Measurements from ENCODE around the gene MSH3.
"Not testable (repeated sequence)": the region's sequence is repeated elsewhere in the genome, so short reads cannot be mapped to it uniquely, and the experiment has no call there.

MSH3 gene

GRCh38 chr5:80659106-80659505 lies 4.7 kb downstream of the MSH3 start:
- DNase-seq: peak; percentile 50

DNA sequence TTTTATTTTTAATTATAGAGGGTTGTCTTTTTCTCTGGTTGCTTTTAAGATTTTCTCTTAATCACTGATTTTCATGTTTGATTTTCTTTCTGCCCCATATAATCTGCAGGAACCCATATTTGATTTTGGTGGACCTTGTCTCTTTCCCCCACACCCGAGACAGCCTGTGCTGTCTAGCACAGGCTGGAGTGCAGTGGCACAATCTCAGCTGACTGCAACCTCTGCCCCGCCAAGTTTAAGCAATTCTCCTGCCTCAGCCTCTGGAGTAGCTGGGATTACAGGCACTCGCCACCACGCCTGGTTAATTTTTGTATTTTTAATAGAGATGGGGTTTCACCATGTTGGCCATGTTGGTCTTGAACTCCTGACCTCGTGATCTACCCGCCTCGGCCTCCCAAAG lies 6.2 kb downstream of the MSH3 start:
- DNase-seq: not testable (repeated sequence)

GRCh38 chr5:80662108-80662507 lies 7.7 kb downstream of the MSH3 start:
- DNase-seq: no peak

DNA sequence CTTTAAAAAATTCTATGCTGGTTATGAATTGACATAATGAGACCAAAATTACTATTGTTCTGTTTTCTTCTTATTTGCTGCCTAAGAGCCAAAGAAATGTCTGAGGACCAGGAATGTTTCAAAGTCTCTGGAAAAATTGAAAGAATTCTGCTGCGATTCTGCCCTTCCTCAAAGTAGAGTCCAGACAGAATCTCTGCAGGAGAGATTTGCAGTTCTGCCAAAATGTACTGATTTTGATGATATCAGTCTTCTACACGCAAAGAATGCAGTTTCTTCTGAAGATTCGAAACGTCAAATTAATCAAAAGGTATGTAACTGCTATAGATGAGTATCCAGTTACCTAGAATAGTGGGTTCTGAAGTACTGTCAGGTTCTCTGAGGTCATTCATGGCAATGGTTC lies 10.6 kb downstream of the MSH3 start:
- no peak for DNase-seq

- DNase-seq: no peak
Measured at GRCh38 chr5:80667384-80667783, 12.9 kb downstream of the MSH3 start.

GRCh38 chr5:80668016-80668969 lies 13.8 kb downstream of the MSH3 start:
- DNase-seq: no peak

DNA sequence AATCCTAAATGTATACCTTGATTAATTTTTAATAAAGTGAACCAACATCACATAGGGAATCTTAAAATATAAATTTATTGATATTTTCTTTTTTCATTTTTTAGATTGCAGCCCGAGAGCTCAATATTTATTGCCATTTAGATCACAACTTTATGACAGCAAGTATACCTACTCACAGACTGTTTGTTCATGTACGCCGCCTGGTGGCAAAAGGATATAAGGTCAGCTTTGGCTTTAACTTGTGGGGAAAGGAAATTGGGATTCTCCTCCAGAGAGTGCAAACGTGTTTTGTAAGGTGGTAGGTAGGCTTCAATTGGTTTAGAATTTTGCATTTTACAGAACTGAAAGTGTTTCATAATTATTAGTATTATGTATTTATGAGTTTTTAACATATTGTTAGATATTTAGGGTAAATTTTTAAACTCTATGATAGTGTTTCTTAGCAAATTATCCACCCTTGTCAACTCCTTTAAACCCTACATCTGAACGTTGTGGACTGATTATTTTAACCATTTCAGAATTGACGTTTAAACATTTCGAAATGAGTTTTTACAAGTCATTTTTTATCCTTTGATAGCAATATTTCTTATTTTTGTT lies 17.8 kb downstream of the MSH3 start:
- peak; percentile 67 for DNase-seq

- DNase-seq: no peak
Measured at GRCh38 chr5:80676706-80677105, 22.3 kb downstream of the MSH3 start.

GRCh38 chr5:80686757-80687156 lies 32.3 kb downstream of the MSH3 start:
- DNase-seq: peak; percentile 6

GRCh38 chr5:80688648-80689420 lies 34.4 kb downstream of the MSH3 start:
- no peak for DNase-seq

- DNase-seq: no peak
Measured at GRCh38 chr5:80689627-80690026, 35.2 kb downstream of the MSH3 start.

DNA sequence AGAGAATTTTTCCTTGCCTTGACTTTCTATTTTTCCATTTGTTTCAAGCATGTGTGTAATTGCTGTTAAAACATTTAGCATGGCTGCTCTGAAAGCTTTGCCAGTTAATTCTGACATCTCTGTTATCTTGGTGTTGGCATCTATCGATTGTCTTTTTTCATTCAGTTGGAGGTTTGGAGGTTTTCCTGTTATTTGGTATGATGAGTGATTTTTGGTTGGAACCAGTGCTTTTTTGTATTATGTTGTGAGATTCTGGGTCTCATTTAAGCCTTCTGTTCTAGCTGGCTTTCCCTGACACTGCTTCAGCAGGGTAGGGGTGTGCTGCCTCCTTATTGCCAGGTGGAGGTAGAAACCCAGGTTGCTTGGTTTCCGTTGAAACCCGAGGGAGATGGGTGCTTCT lies 41.2 kb downstream of the MSH3 start:
- no peak for DNase-seq

DNA sequence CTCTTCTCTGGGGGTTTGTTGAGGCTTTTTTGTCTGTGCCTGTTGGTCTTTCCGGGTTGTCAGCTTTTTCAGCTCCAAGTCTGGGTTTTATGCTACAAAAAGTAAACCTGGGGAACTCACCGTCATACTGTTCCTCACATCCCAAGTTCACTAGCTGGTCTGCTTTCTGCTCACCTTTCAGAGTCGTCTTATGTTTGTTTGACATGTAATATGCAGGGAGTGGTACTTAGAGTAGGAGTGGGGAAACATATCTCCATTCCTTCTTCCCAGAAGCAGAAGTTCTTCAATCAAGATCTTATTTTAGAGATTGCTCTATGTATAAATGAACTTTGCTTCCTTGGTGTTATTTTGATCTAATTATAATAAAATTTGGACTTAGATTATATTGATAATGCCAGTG lies 42.0 kb downstream of the MSH3 start:
- DNase-seq: no peak

GRCh38 chr5:80697100-80697499 lies 42.6 kb downstream of the MSH3 start:
- no peak for DNase-seq

DNA sequence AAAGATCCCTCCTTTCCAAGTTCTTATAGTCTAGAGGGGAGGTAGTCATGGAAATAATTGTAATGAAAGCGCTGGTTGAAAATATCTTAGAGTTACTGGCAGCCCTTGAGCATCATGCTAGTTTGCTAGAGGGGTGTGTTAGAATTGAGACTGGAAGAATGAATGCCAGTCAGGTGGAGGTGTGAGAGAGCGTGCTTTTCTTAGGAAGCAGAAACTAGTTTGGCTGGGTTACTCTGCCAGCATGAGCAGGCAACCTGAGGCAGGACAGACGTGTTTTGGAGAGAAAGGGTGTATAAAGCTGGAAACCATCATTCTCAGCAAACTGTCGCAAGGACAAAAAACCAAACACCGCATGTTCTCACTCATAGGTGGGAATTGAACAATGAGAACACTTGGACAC lies 43.9 kb downstream of the MSH3 start:
- DNase-seq: no peak

- DNase-seq: no peak
Measured at GRCh38 chr5:80701597-80701996, 47.1 kb downstream of the MSH3 start.

DNA sequence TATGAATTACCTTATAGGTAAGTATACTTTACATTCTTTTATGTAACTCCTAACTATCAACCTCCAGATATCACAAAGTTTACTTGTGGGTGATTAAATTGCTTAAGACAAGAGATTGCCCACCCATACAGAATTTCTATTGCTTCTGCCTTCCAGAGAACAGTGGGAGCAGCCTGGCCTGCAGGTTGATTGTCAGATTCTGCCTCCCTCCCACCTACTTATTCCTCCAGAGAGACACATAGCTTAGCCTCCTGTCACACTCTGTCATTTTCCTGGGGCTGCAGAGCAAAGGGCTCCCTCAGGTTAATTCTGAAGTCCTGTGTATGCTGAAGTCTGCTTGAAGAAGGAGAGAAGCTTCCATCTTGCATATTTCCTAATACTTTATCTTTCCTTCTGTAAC lies 48.8 kb downstream of the MSH3 start:
- no peak for DNase-seq

- no peak for DNase-seq
Measured at GRCh38 chr5:80703747-80704146, 49.3 kb downstream of the MSH3 start.

DNA sequence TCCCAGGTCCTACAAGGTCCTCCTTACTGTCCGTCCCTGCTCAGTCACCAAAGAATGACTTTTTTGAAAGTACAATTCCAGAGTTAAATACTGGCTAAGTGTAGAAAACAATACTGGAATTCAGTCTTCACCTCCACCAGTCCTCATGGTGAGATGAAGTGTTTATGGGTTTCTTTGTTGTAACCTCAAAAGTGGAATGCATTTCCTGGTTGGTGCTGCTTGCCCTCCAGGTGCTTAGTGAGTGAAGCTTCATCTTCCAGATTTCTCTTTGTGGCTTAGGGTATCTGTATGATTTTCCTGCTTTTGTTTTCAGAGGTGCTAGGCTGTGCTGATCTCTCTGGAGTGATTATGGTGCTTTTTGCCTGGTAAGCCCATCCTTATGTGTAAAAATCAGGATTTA lies 49.8 kb downstream of the MSH3 start:
- DNase-seq: no peak

DNA sequence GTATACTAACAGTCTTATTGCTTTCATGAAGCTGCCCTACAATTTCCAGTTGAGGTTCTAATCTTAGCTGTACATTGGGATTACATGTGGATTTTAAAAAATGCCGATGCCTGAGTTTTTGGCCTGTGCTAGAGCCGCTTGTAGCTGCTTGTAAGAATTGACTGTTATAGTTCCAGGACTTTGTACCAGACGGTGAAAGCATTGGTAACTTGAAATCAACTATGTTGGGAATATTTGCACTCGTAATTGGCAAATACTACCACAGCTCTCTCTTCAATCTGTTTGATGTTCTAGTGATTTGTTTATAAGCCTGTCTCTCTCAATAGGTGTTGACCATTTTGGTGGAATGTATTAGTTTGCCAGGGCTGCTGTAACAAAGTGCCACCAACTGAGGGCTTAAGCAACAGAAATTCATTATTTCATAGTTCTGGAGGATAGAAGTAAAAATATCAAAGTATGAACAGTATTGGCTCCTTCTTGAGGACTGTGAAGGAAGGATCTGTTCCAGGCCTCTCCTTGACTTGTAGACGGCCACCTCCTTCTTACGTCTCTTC lies 50.8 kb downstream of the MSH3 start:
- DNase-seq: no peak

DNA sequence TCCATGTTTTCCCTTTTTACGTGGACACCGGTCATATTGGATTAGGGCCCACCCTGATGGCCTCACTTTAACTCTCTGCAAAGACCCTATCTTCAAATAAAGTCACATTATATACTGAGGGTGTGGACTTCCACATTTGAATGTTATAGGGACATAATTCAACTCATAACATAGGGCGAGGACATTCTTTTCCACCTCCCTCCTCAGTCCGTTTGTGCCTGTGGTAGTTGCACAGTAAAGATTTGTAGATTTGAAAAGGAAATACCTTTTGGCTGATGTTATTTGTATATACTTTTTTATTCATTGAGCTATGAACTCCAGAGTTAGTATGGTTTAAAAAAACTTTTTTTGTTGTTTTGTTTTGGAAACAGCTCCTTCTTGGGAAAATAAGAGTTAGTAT lies 51.3 kb downstream of the MSH3 start:
- DNase-seq: no peak

DNA sequence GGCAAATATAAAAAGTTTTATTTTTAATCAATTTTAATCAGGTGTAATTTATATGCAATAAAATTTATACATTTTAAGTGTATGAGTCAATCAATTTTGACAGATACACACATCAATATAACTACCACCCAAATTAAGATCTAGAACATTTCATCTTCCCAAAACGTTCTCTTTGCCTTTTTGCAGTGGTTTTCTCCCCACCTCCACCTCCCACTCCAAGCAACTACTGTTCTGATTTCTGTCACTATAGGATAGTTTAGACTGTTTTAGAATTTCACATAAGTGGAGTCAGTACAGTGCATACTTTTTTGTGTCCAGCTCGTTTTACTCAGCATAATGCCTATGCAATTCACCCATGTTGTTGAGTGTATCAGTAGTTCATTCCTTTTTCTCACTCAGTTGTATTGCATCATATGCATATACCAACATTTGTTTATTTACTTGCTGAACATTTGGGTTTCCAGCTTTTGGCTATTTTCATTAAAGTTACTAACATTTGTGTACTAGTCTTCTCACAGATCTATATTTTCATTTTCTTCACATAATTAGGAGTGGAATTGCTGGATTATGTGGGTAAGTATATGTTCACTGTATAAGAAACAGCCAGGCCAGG lies 52.5 kb downstream of the MSH3 start:
- no peak for DNase-seq

GRCh38 chr5:80707645-80708044 lies 53.2 kb downstream of the MSH3 start:
- peak; percentile 27 for DNase-seq
